Tibial nerve (tissue), 4 donors: Measurements from ENCODE around the gene ACTR3C. TPM values are rescaled to one million over a fixed set of nuclear protein-coding genes. Genes with fewer than 3 reads are reported as not detected.

ENCODE experiments used
- DNase-seq, 2 donors: peaks; one replicate each; pipeline ENCODE4 v3.0.0-alpha.2; 2019; ENCODE audit warnings: low spot score in 2 of 2
- H3K27ac ChIP-seq, 4 donors: fragments of 200-600 bp; sonication (generic) in 3 of 4; one replicate each; pipeline ENCODE4 v1.5.1; 2017 to 2019; ENCODE audit warnings: mild to moderate bottlenecking in 1 of 4
- H3K27me3 ChIP-seq, 2 donors: fragments of 200-600 bp; sonication (generic) in 1 of 2; one replicate each; pipeline versions ENCODE4 v1.5.1 to v1.6.0; 2017 to 2019
- H3K36me3 ChIP-seq, 3 donors: fragments of 200-600 bp; sonication (generic); one replicate each; pipeline ENCODE4 v1.5.1; 2018 to 2019
- H3K4me1 ChIP-seq, 4 donors: fragments of 200-600 bp; sonication (generic) in 3 of 4; one replicate each; pipeline ENCODE4 v1.5.1; 2017 to 2019
- H3K4me3 ChIP-seq, 4 donors: fragments of 200-600 bp; sonication (generic) in 3 of 4; one replicate each; pipeline ENCODE4 v1.5.1; 2017 to 2019; ENCODE audit warnings: mild to moderate bottlenecking in 1 of 4, moderate library complexity in 1 of 4
- H3K9me3 ChIP-seq, 4 donors: fragments of 200-600 bp; sonication (generic) in 3 of 4; one replicate each; pipeline ENCODE4 v1.5.1; 2017 to 2019
- CTCF ChIP-seq, 5 experiments: fragments of 200-600 bp in 3 of 5; fragments of 450-650 bp in 2 of 5; sonication (generic) in 3 of 5; IDR thresholded peaks; one replicate each; pipeline ENCODE4 v1.5.1; 2016 to 2019; ENCODE audit warnings: antibody characterized with exemption in 5 of 5, mild to moderate bottlenecking in 3 of 5, moderate library complexity in 2 of 5
- EP300 ChIP-seq, 2 donors: sonication (generic); formaldehyde crosslinking; IDR thresholded peaks; one replicate each; pipeline ENCODE4 v1.6.1; 2017; ENCODE audit warnings: antibody characterized with exemption in 2 of 2, mild to moderate bottlenecking in 1 of 2
- POLR2A ChIP-seq, 2 donors: fragments of 450-650 bp; IDR thresholded peaks; one replicate each; pipeline ENCODE4 v1.6.1; 2017; ENCODE audit warnings: antibody characterized with exemption in 2 of 2, mild to moderate bottlenecking in 2 of 2, moderate library complexity in 2 of 2
- WGBS, 2 donors: methylation state at CpG; one replicate each; pipeline ENCODE4 v1.1.5; 2018; 5-methylcytosine and 5-hydroxymethylcytosine counted together
- total RNA-seq, 4 donors: library from RNA; depleted of rRNA; stranded (reverse); fragments of >200 nt; gene quantifications; one replicate each; pipeline ENCODE4 v1.1.0, GENCODE V29; 2016

The ACTR3C gene
- total RNA-seq, 4 donors from 2014 or later, result 0.44 to 2.3 (median 0.94) TPM

GRCh38 chr7:150337179-150337578 is 13.8 kb upstream of the ACTR3C start:
- Histone ChIP-seq H3K9me3 (no peaks in the 10 kb centered on the region), H3K4me3 (no peak overlapping the region), H3K27ac (peak overlapping the region in 1 of 4 donors; percentile 85), H3K4me1 (peaks cover 0 to 73% (median 21%) of the 10 kb centered on the region in 4 donors), H3K27me3 (peaks cover 0 to 3% of the 10 kb centered on the region in 2 donors), H3K36me3 (peaks cover 0 to 19% (median 0%) of the 10 kb centered on the region in 3 donors)
- no peak for DNase-seq
- TF ChIP-seq EP300 (IDR thresholded peaks at IDR 0.05) (no peak), CTCF (IDR thresholded peaks at IDR 0.05) (no peak), POLR2A (IDR thresholded peaks at IDR 0.05) (no peak)
- WGBS, 2 donors, result 85 to 92% methylated on average over 15 to 18 of the region's 18 CpGs

GRCh38 chr7:150336746-150337145 is 13.4 kb upstream of the ACTR3C start:
- 94% methylated on average over 9 of the region's 14 CpGs for WGBS, 2 donors
- peaks cover 0 to 3% of the 10 kb centered on the region in 2 donors for H3K27me3 ChIP-seq
- H3K36me3 ChIP-seq, result peaks cover 0 to 19% (median 0%) of the 10 kb centered on the region in 3 donors
- H3K4me3 ChIP-seq, result no peak overlapping the region
- peaks cover 0 to 69% (median 21%) of the 10 kb centered on the region in 4 donors for H3K4me1 ChIP-seq
- peak overlapping the region in 3 of 4 donors; percentile 3 to 85 (median 72) for H3K27ac ChIP-seq
- TF ChIP-seq CTCF (IDR thresholded peaks at IDR 0.05) (no peak), POLR2A (IDR thresholded peaks at IDR 0.05) (no peak), EP300 (IDR thresholded peaks at IDR 0.05) (no peak)
- no peak for DNase-seq
- no peaks in the 10 kb centered on the region for H3K9me3 ChIP-seq

- no peak for TF ChIP-seq POLR2A (IDR thresholded peaks at IDR 0.05)
- no peak for TF ChIP-seq CTCF (IDR thresholded peaks at IDR 0.05)
- no peak for TF ChIP-seq EP300 (IDR thresholded peaks at IDR 0.05)
- Histone ChIP-seq H3K4me1 (peaks cover 0 to 60% (median 18%) of the 10 kb centered on the region in 4 donors), H3K36me3 (peaks cover 0 to 28% (median 0%) of the 10 kb centered on the region in 3 donors), H3K9me3 (no peaks in the 10 kb centered on the region), H3K27ac (peak overlapping the region in 3 of 4 donors; percentile 72 to 85 (median 78)), H3K27me3 (no peaks in the 10 kb centered on the region), H3K4me3 (no peak overlapping the region)
- DNase-seq, result no peak
- 49 to 57% methylated on average over 6 of the region's 6 CpGs for WGBS, 2 donors
These were observed 12.4 kb upstream of the ACTR3C start for GRCh38 chr7:150335774-150336112.

- Histone ChIP-seq H3K27ac (peak overlapping the region in 3 of 4 donors; percentile 72 to 85 (median 78)), H3K4me1 (peaks cover 0 to 56% (median 16%) of the 10 kb centered on the region in 4 donors), H3K4me3 (no peak overlapping the region), H3K9me3 (no peaks in the 10 kb centered on the region), H3K36me3 (peaks cover 0 to 33% (median 0%) of the 10 kb centered on the region in 3 donors), H3K27me3 (no peaks in the 10 kb centered on the region)
- WGBS, 2 donors, result 29 to 57% methylated on average over 7 of the region's 7 CpGs
- TF ChIP-seq POLR2A (IDR thresholded peaks at IDR 0.05) (no peak), EP300 (IDR thresholded peaks at IDR 0.05) (peak in 1 of 2 donors; percentile 14), CTCF (IDR thresholded peaks at IDR 0.05) (no peak)
- DNase-seq, result no peak
These were observed 11.9 kb upstream of the ACTR3C start for GRCh38 chr7:150335108-150335773.

GRCh38 chr7:150334108-150334507 is 10.8 kb upstream of the ACTR3C start:
- DNase-seq, result no peak
- Histone ChIP-seq H3K4me1 (peaks cover 0 to 44% (median 8%) of the 10 kb centered on the region in 4 donors), H3K4me3 (no peak overlapping the region), H3K9me3 (no peaks in the 10 kb centered on the region), H3K27ac (peak overlapping the region in 3 of 4 donors; percentile 72 to 85 (median 78)), H3K36me3 (peaks cover 0 to 44% (median 0%) of the 10 kb centered on the region in 3 donors), H3K27me3 (no peaks in the 10 kb centered on the region)
- TF ChIP-seq POLR2A (IDR thresholded peaks at IDR 0.05) (no peak), CTCF (IDR thresholded peaks at IDR 0.05) (no peak), EP300 (IDR thresholded peaks at IDR 0.05) (no peak)
- whole genome bisulfite sequencing, 2 donors, result 79 to 85% methylated on average over 6 to 8 of the region's 8 CpGs
